H1 (cell line): ENCODE measurements around the gene GRHL3. TPM values are rescaled to one million over a fixed set of nuclear protein-coding genes. Genes with fewer than 3 reads are reported as not detected.

Source experiments
- CHD7 ChIP-seq: fragments of 300-600 bp; sonication (generic); IDR thresholded peaks from 2 replicates; pipeline ENCODE4 v1.7.1; 2012; ENCODE audit warnings: low read length, moderate library complexity, mild to moderate bottlenecking, inconsistent platforms; ENCODE audit not compliant: insufficient replicate concordance
- polyA plus RNA-seq, 7 experiments: library from polyadenylated mRNA; depleted of rRNA in 3 of 7; stranded (reverse) in 5 of 7; unstranded in 2 of 7; fragments of >200 nt in 5 of 7; fragments of 200-250 nt in 2 of 7; gene quantifications; 1 replicate in 5 of 7; 2 replicates in 1 of 7; 4 replicates in 1 of 7; pipeline versions ENCODE4 v1.2.1 to v1.2.3, GENCODE V29; 2011 to 2013; ENCODE audit warnings: missing spikeins in 2 of 7, mixed read lengths in 2 of 7
- total RNA-seq: library from RNA; stranded (reverse); fragmentation: NEBNext Ultra II Directional; extraction: Animal tissue kit (Norgen Biotek cat#: 25700); gene quantifications from 2 replicates; pipeline ENCODE4 v1.2.1, GENCODE V29; 2021

GRHL3 gene
- total and polyA plus RNA-seq, 2 of the 8 experiments (the other 6 are each of a cell fraction or from before 2014, with no cell fraction given), result 0.80 to 1.8 TPM

GRCh38 chr1:24327891-24328290 is 8.7 kb downstream of the GRHL3 start (continued):
- no peak for TF ChIP-seq CHD7
